GM19463 (cell line): ENCODE results near the gene KLHL25.

Experiments
- ATAC-seq: cut with Tn5 transposase; IDR thresholded peaks from one replicate; pipeline ENCODE4 v1.9.1; 2021; ENCODE audit warnings: mild to moderate bottlenecking, moderate library complexity; ENCODE audit not compliant: unreplicated experiment

The KLHL25 gene

DNA sequence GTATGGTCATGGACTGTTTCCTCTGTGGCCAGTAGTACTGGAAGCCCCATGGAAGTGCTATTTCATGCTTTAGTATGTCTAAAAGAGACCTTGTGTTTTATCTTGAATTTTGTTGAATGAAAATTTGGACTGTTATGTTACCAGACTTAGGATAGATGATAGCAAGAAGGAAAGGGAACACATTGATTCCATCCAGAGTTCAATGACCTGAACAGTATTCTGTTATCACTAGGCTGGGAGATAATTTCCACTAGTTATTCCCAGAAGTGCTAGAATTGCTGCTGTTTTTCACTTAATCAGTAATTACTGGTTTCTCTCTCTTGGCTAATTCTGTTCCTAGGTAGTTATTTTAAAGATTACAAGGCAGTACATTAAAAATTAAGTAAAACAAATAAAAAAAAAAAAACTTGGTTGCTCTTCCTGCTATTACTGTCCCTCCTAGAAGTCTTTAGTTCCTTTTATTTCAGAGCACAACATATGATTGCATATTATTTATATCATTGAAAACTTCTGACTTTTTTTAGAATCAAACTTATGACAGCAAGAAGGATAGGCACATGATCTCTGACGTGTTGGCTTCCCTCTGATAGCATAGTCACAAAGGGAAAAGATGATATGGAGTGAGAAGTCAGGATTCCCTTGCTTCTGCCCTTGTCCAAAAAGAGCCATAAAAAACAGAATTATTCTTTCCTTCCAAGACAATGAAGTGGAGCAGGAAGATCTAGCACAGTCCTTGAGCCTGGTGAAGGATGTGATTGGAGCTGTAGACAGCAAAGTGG lies 72.2 kb downstream of the KLHL25 start:
- ATAC-seq, result no peak

DNA sequence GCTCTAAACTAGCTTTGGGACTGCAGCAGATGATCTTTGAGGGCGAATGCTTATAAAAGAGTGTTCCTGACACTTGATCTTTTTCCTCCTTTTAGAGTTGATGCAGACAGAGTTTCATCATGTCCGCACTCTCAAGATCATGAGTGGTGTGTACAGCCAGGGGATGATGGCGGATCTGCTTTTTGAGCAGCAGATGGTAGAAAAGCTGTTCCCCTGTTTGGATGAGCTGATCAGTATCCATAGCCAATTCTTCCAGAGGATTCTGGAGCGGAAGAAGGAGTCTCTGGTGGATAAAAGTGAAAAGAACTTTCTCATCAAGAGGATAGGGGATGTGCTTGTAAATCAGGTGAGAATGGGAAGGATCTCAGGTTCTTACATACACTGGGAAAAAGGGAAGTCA lies 75.7 kb downstream of the KLHL25 start:
- ATAC-seq, result no peak

DNA sequence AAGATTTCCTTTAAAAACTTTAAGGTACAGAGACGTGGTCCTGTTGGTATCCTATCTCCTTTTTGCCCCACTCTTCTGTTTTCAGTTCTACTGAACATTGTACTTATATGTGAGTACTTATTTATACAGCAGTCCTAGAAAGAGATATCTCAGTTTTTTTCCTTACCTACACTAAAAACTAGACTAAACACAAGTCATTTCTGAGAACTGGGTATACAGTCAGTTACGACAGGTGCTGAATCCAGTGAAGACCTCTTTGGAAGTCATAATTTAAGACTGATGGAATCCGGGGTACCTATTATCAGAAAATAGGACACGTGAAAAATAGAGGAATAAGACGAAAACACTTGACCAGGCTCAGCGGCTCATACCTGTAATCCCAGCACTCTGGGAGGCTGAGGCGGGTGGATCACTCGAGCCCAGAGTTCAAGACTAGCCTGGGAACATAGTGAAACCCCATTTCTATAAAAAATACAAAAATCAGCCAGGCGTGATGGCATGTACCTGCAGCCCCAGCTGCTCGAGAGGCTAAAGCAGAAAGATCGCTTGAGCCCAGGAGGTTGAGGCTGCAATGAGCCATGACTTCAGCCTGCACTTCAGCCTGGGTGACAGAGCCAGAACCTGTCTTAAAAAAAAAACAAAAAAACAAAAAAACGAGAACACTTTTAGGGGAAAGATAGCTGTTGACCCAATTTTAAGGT lies 76.3 kb downstream of the KLHL25 start:
- peak; percentile 72 for ATAC-seq

DNA sequence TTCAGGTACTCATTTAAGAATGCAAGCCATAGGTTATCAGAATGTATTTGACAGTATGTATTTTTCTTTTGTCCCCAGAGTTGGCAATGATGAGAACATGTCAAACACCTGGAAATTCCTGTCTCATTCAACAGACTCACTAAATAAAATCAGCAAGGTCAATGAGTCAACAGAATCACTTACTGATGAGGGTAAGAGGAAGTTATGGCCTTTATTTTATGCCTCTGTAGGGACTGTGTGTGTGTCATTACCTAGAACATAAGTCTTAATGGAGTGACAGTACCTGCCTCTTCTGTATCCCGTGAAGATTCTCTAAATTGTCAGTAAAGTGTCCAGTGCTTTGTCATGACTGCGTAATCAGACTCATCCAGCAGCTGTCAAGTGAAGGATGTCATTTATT lies 77.5 kb downstream of the KLHL25 start:
- ATAC-seq, result no peak

DNA sequence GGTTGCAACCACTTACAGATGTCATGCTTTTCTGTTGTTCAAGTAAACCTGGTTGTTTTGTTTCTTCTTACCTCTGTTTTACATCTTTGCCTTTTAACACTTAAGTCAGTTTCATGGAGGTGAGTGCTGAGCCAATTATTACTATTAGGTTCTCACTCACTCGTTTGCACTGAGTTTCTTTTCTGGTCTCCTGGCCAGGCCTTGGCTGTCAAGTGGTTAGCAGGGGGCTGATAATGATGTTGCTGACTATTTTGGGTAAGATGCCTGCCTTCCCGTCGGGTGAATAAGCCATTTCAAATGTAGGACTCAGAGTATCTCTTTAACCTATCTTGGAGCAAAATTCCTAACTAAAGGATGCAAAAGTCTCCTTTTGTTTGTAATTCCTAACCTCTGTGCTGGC lies 78.5 kb downstream of the KLHL25 start:
- ATAC-seq, result no peak

DNA sequence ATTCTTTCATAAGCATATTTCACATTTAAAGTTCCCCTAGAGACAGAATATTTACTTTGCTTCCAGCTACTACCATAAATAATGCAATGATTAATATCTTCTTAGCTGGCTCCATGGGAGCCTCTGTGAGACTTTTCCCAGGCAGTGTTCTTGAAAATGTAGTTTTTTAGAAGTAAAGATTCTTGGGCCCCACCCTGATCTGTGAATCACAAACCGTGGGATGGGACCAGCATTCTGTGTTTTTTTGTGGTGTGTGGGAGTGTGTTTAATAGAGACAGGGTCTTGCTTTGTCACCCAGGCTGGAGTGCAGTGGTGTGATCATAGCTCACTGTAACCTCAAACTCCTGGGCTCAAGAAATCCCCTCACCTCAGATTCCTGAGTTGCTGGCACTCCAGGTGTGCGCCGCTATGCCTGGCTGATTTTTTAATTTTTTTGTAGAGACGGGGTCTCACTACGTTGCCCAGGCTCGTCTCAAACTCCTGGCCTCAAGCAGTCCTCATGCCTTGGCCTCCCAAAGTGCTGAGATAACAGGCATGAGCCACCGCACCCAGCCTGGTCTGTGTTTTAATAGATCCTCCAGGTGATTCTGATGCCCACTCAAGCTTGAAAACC lies 83.0 kb downstream of the KLHL25 start:
- ATAC-seq, result no peak

DNA sequence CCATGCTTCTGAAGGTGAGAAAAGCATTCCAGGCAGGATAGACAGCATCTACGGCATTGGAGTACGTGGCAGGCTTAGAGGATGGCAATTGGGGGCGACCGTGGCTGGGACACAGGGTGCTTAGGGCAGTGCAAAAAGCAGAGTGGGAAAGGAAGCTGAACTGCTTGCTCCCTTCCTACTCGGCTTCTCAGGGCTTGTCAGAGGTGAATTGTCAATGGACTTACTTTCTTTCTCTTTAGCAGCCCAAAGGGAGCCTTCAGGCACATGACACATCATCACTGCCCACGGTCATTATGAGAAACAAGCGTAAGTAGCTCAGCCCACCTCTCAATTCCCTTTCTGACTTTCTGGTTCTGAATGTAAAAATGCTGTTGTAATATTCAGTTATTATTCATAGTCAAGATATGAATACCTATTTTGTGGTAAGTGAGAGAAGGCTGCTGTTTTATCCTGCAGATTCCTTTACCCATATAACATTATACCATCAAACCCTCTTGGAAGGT lies 84.3 kb downstream of the KLHL25 start:
- ATAC-seq, result peak; percentile 56
